ENCODE measurements around the gene CAMK1G.

The CAMK1G gene

DNA sequence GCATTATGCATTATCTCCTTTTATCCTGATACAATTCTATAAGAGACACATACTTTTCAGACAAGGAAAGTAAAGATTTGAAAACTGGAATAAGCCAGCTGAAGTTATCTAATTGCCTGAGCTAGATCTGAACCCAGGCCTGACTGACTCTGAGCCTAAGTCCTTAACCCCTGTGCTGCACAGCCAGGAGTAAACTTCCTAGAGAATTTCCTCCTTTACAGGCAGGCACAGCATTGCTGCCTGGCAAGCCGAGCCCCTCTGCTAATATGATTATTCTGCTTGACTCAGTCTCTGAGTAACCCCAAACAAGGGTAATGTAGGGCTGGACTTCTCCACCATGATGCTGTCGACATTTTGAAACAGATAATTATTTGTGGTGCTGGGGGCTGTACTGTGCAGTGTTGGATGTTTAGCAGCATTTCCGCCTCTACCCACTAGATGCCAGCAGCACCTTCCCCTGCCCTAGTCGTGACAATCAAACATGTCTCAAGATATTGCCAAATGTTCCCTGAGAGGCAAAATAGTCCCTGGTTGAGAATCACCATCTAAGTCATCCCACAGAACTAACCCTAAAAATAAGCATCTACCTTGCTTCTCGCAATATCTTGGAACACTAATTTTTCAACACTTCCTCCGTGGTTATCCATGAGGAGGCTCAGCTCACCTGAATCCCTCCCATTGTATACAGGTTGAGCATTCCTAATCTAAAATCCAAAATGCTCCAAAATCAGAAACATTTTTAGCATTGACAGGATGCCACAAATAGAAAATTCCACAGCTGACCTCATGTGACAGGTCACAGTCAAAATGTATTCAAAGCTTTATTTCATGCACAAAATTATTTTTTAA lies 18.5 kb downstream of the CAMK1G start:
- FAIRE-seq = no peak

DNA sequence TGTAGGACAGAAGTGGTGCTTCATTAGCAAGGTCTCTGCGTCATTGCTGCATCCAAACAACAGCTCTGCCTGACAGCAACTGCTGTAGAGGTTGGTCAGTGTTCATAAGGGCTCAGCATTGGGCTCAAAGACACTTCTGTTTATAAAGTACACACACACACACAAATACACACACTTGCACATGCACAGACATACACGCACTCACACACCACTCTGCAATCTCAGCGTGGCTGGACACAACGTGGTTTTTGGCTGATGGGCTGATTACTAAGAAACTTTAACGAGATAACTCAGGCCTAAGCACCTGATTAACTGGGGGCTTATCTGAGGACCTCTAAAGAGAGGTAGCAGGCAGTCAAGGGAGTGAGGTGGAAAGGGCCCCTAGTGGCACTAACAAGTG lies 20.4 kb downstream of the CAMK1G start:
- FAIRE-seq = no peak

DNA sequence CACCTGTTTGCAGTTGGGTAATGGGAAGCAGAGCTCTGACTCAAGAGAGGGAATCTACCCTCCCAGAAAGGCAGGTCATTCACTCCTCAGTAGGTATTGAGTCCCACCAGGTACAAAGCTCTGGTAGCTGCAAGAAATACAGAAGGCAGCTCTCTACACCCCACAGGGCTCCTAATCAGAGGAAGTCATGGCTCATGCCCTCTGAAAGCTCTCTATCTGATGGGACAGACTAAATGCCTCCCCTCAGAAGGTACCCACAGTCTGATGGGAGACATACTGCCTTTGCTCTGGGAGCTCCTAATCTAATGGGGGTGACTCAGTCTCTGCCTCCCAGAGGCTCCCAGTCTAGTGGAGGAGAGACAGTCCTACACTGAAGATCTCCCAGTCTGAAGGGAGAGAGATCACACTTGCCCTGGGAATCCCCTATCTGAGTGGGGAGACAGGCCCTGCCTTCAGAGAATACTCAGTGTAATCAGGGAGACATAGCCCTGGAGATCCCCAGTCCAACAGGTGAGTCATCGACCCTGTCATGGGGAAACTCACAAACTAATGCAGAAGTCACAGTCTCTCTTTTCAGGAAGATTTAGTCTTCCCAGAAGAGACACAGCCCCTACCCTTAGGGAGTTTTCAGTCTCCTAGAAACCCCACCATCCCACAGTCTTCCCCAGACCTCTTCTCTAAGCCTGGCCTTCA lies 23.7 kb downstream of the CAMK1G start:
- no peak for FAIRE-seq

DNA sequence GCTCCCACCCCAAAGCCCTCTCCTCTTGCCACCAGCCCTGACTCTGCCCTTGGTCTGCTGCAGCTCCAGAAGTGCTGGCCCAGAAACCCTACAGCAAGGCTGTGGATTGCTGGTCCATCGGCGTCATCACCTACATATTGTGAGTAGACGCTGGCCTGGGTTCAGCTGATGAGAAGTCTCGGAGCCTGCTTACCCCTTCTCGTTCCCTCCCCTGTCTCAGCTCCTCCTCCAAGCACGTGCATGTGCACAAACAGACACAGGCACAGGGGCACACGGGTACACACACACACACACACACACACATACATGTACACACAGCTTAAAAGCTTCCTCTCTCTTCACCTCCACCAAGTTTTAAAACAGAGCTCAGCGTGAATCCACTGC lies 24.3 kb downstream of the CAMK1G start:
- no peak for FAIRE-seq

DNA sequence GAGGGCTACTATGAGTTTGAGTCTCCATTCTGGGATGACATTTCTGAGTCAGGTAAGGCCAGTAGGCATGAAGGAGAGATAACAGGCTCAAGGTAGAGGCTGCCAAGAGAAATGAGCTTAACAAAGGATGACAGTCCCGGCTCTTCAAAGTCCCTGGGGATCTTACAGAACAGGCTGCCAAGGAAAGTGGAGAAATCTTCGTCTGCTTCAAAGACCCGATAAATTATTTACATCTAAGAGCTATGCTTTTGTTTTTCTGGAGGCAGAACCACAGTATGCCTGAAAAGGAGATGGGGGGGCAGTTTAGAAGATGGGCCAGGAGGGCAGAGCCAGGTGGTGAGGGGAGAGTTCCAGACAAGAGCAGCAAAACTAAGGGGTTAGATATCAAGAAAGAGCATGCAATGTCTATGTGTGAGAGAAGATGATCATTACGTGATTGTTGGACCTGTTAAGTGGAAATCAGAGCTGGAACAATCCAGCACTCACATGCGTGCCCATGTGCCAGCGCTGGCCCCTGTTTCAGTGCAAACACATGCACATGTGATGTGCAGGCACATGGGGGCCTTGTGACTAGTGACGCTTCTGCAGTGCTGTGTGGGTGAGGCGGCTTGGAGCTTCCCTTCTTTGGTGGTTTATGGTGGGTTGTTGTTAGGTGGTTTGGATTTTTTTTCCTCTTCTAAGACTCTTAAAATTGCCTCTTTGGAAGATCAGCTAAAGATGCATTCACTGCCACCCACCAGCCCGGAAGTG lies 25.7 kb downstream of the CAMK1G start:
- FAIRE-seq = no peak

GRCh38 chr1:209609791-209610630 lies 26.5 kb downstream of the CAMK1G start:
- no peak for FAIRE-seq

DNA sequence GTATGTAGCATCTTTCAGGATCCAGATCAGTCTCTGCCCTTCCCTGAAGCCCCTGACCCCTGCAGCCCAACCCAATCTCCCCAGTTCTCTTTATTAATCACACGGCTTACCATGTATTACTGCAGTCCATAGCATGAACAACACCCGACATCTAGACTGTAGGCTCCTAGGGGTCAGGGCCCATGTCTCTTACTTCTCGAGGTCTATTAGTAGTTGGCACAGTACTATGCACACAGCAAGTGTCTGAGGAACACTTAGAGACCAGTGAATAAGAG lies 27.1 kb downstream of the CAMK1G start:
- FAIRE-seq = no peak

GRCh38 chr1:209611771-209612570 lies 28.5 kb downstream of the CAMK1G start:
- no peak for FAIRE-seq

GRCh38 chr1:209612646-209613399 lies 29.3 kb downstream of the CAMK1G start:
- no peak for FAIRE-seq

GRCh38 chr1:209613400-209614150 lies 30.1 kb downstream of the CAMK1G start:
- no peak for FAIRE-seq

DNA sequence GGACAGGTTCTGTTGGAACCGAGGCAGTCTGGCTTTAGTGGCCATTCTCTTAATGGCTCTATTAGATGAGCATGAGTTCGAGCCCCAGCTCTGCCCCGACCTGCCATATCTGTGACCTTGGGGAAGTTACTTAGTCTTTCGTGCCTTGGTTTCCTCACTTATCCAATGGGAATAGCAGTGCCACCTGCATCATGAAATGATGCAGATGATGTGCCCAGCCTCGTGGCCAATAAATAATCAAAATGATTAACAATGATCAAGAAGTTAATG lies 30.6 kb downstream of the CAMK1G start:
- FAIRE-seq = no peak

- FAIRE-seq = no peak
Measured at GRCh38 chr1:209614906-209615305, 31.4 kb downstream of the CAMK1G start.

DNA sequence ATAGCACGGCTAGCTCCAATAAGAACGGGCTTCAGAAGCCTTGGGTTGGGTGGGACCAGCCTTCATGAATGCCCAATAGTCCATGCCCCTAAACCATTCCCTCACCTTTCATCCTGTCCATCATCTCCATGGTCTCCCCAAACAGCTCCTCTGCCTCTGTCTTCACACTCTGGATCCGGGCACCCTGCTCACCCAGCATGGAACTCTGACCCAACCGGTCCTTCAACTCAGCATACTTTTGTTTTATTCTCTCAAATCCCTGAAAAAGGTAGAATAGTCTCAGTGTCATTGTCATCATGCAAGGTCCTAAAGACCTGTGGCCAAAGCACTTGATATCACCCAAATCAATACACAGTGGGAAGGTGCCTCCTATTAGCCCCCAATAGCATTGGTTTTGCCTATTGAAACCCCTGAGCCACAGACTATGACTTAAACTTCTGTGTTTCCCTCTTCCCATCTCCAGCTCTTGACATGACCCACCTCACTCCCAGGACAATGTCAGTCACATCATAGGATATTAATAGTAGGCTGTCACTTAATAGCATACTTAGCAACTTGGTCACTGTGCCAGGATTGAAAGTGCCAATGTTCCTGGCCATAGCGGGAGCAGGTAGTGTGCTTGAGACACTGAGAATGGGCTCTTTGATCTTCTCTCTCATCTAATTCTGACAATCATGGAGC lies 33.0 kb downstream of the CAMK1G start:
- no peak for FAIRE-seq

- FAIRE-seq = no peak
Measured at GRCh38 chr1:209617047-209617673, 33.6 kb downstream of the CAMK1G start.

- no peak for FAIRE-seq
Measured at GRCh38 chr1:209617755-209618154, 34.2 kb downstream of the CAMK1G start.

DNA sequence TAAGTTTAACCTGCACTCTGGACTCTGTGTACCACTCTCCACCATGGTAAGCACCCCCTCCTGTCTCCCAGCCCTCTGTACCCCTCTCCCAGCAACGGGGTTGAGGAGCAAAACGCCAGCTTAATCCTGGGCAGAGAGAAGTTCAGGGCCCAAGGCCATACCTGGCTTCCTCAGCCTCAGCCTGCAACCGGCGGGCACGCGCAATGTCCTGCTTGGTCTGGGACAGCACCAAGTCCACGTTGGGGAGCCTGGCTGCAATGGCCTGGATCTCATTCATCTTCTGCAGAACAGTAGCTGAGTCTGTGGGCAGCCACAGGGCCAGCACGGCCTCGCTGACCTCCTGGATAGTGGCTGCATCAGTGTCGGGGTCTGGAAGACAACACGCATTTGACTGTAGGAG lies 34.8 kb downstream of the CAMK1G start:
- FAIRE-seq = no peak

DNA sequence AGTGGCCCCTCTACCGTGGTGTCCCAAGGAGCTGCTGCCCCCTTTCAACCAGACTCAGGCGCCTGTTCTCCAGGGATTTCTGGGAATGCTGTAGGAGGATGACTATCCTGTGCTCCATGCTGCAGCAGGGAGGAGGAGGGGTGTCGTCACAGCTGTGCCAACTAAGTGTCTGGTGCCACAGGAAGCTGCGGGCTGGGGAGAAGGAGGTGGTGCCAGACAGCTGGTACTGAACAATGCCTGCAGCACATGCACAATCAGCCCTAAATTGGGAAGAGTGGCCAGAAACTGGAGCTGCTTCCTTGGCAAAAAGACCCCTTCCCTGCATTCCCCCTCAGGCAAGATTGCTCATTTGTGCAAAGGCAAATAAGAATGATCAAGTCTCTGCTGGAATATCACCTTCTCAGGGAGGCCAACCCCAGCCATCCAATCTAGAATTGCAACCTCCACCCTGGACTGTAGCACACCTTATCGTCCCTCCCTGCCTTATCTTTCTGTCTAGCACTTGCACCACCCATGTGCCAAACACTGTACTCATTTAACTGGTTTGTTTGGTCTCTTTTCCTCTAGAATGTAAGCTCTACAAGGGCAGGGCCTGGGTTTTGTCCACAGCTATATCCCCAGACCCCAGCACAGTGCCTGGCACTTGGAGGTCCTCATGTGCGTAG lies 35.4 kb downstream of the CAMK1G start:
- FAIRE-seq = no peak

- no peak for FAIRE-seq
Measured at GRCh38 chr1:209619696-209620486, 36.4 kb downstream of the CAMK1G start.

Measured in G401.6 (cell line).